Activated naive CD8-positive, alpha-beta T cell treated with anti-CD3 and anti-CD28 coated beads for 36 hours (primary cell): ENCODE measurements around the gene KIF3A. TPM values are rescaled to one million over a fixed set of nuclear protein-coding genes. Genes with fewer than 3 reads are reported as not detected.

Source experiments
- DNase-seq: peaks from one replicate; pipeline ENCODE4 v3.0.0; 2021
- H3K27ac Mint-ChIP-seq: one replicate; pipeline ENCODE4 v1.8.0; 2022; ENCODE audit warnings: mild to moderate bottlenecking, moderate library complexity, mixed read lengths
- H3K27me3 Mint-ChIP-seq: one replicate; pipeline ENCODE4 v1.8.0; 2022; ENCODE audit warnings: mild to moderate bottlenecking, mixed read lengths
- H3K36me3 Mint-ChIP-seq: one replicate; pipeline ENCODE4 v1.8.0; 2021; ENCODE audit warnings: mild to moderate bottlenecking, mixed read lengths
- H3K4me1 Mint-ChIP-seq: one replicate; pipeline ENCODE4 v1.8.0; 2021; ENCODE audit warnings: mixed read lengths
- H3K4me3 Mint-ChIP-seq: one replicate; pipeline ENCODE4 v1.8.0; 2022; ENCODE audit warnings: mild to moderate bottlenecking, moderate library complexity, mixed read lengths
- H3K9me3 Mint-ChIP-seq: one replicate; pipeline ENCODE4 v1.8.0; 2022; ENCODE audit warnings: mixed read lengths
- total RNA-seq, 2 experiments: library from RNA; stranded (reverse); gene quantifications; one replicate each; pipeline ENCODE4 v1.2.3, GENCODE V29; 2021

Gene KIF3A
- total RNA-seq, 2 experiments from 2014 or later: 10.7 to 11.1 TPM

DNA sequence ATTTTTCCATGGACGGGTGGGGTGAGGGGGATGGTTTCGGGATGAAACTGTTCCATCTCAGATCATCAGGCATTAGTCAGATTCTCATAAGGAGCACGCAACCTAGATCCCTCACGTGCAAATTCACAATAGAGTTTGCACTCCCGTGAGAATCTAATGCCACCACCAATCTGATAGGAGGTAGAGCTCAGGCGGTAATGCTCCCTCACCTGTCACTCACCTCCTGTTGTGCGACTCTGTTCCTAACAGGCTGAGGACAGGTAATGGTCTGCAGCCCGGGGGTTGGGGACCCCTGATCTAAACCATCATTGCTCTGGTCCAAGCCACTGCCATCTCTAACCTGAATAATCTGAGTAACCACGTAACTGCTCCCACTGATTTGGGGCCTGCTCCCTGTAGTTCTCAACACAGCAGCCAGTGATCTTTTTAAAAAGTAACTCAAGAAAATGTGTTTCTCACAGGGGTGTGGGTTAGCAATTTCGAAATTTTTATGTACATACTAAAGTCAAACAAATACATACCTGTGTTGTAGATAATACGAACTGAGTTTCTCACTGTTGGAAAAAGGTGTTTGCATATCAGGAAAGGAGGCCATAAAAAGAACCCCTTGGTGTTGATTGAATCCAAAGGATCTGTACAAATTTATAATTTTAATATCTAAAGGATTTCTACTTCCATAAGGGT is 90.6 kb downstream of the KIF3A start:
- no peak for DNase-seq
- Mint-ChIP-seq H3K4me3 (no peak overlapping the region), H3K27me3 (peaks cover under 1% of the 10 kb centered on the region), H3K4me1 (peaks cover 20% of the 10 kb centered on the region), H3K27ac (no peak overlapping the region), H3K9me3 (peaks cover 16% of the 10 kb centered on the region), H3K36me3 (peaks cover 37% of the 10 kb centered on the region)

DNA sequence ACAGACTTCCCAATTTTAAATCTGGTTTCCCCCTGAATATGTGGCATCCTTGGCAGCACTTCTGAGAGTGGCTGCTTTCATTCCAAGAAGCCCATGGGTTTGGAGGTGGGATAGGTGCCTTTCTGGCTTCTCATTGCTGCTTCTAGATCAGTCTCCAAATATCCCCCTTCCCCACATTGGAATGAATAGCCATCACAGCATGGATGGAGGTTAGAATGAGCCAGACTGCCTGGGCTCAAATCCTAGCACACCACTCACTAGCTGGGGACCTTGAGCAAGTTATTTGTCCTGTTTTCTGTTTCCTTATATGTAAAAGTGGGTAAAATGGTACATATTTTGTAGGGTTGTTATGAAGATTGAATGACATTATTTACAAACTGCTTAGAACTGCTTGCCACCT is 93.2 kb downstream of the KIF3A start:
- Mint-ChIP-seq H3K36me3 (peaks cover 49% of the 10 kb centered on the region), H3K27ac (no peak overlapping the region), H3K4me3 (no peak overlapping the region), H3K4me1 (peaks cover 40% of the 10 kb centered on the region), H3K27me3 (no peaks in the 10 kb centered on the region), H3K9me3 (peaks cover 11% of the 10 kb centered on the region)
- DNase-seq: no peak

Other genes with a start within 250 kb of the KIF3A start
- 100 to 1,000 TPM; 228 to 232 TPM for gene IRF1, start 246.8 kb downstream of the KIF3A start, total RNA-seq
- not detected for gene IL5, start 194.0 kb downstream of the KIF3A start, total RNA-seq
- 10 to 100 TPM; 40.7 to 49.1 TPM for gene RAD50, start 180.6 kb downstream of the KIF3A start, total RNA-seq
- under 1 TPM; 0.44 to 0.72 TPM for gene IL13, start 79.4 kb downstream of the KIF3A start, total RNA-seq
- gene IL4, start 63.6 kb downstream of the KIF3A start, total RNA-seq: not detected
- gene CCNI2, start 9.9 kb upstream of the KIF3A start, total RNA-seq: 1 to 10 TPM; 6.9 to 8.4 TPM
- gene SEPTIN8, start 39.7 kb upstream of the KIF3A start, total RNA-seq: 10 to 100 TPM; 21.2 to 22.2 TPM
- gene SOWAHA, start 75.8 kb upstream of the KIF3A start, total RNA-seq: under 1 TPM in 1 of 2 experiments, not detected in 1; 0.06 TPM
- gene SHROOM1, start 93.1 kb upstream of the KIF3A start, total RNA-seq: 1 to 10 TPM; 1.8 to 2.3 TPM
- gene GDF9, start 128.9 kb upstream of the KIF3A start, total RNA-seq: under 1 TPM; 0.26 to 0.29 TPM
- 100 to 1,000 TPM; 652 to 654 TPM for gene UQCRQ, start 129.1 kb upstream of the KIF3A start, total RNA-seq
- 1 to 10 TPM; 1.8 TPM for gene LEAP2, start 136.1 kb upstream of the KIF3A start, total RNA-seq
- gene AFF4, start 226.1 kb upstream of the KIF3A start, total RNA-seq: 10 to 100 TPM; 22.2 to 22.9 TPM